Type B pancreatic cell (in vitro differentiated cells): ENCODE measurements around the gene DGKG. TPM values are rescaled to one million over a fixed set of nuclear protein-coding genes. Genes with fewer than 3 reads are reported as not detected.

Experiments used
- DNase-seq: peaks from one replicate; pipeline ENCODE4 v3.0.0; 2021; ENCODE audit warnings: mixed read lengths; ENCODE audit not compliant: unreplicated experiment; ENCODE audit errors: extremely low spot score
- H3K27ac Mint-ChIP-seq: 2 replicates; pipeline ENCODE4 v1.8.0; 2021; ENCODE audit warnings: mild to moderate bottlenecking, mixed read lengths
- H3K27me3 Mint-ChIP-seq: 2 replicates; pipeline ENCODE4 v1.8.0; 2021; ENCODE audit warnings: mixed read lengths
- H3K36me3 Mint-ChIP-seq: 2 replicates; pipeline ENCODE4 v1.8.0; 2021; ENCODE audit warnings: mixed read lengths
- H3K4me1 Mint-ChIP-seq: one replicate; pipeline ENCODE4 v1.8.0; 2021; ENCODE audit warnings: mixed read lengths; ENCODE audit not compliant: unreplicated experiment
- H3K4me3 Mint-ChIP-seq: 2 replicates; pipeline ENCODE4 v1.8.0; 2021; ENCODE audit warnings: mild to moderate bottlenecking, mixed read lengths
- H3K9me3 Mint-ChIP-seq: 2 replicates; pipeline ENCODE4 v1.8.0; 2021; ENCODE audit warnings: mixed read lengths
- CTCF ChIP-seq: fragments of 200-600 bp; sonication (generic); conservative IDR thresholded peaks from 2 replicates; pipeline ENCODE4 v1.5.0; 2021; ENCODE audit warnings: antibody characterized with exemption, mild to moderate bottlenecking
- total RNA-seq: library from RNA; stranded (reverse); gene quantifications from 2 replicates; pipeline ENCODE4 v1.2.1, GENCODE V29; 2021; ENCODE audit warnings: low replicate concordance

DGKG gene
- total RNA-seq, 1 donor from 2014 or later, result 11.6 TPM

- Mint-ChIP-seq H3K36me3 (no peaks in the 10 kb centered on the region), H3K4me1 (peaks cover 27% of the 10 kb centered on the region), H3K4me3 (peak overlapping the region; percentile 3), H3K9me3 (no peaks in the 10 kb centered on the region), H3K27me3 (no peaks in the 10 kb centered on the region), H3K27ac (no peak overlapping the region)
- DNase-seq, result no peak
- no peak for TF ChIP-seq CTCF
Measured at GRCh38 chr3:186142393-186142932, 219.6 kb downstream of the DGKG start.

GRCh38 chr3:186141790-186142189, 220.2 kb downstream of the DGKG start:
- Mint-ChIP-seq H3K36me3 (no peaks in the 10 kb centered on the region), H3K9me3 (no peaks in the 10 kb centered on the region), H3K27ac (no peak overlapping the region), H3K27me3 (no peaks in the 10 kb centered on the region), H3K4me1 (peaks cover 27% of the 10 kb centered on the region), H3K4me3 (no peak overlapping the region)
- DNase-seq, result no peak
- no peak for TF ChIP-seq CTCF

- DNase-seq, result no peak
- TF ChIP-seq CTCF, result no peak
- H3K27ac Mint-ChIP-seq, result no peak overlapping the region
- no peak overlapping the region for H3K4me3 Mint-ChIP-seq
- no peaks in the 10 kb centered on the region for H3K9me3 Mint-ChIP-seq
- H3K27me3 Mint-ChIP-seq, result no peaks in the 10 kb centered on the region
- H3K4me1 Mint-ChIP-seq, result peaks cover 25% of the 10 kb centered on the region
- no peaks in the 10 kb centered on the region for H3K36me3 Mint-ChIP-seq
Measured at GRCh38 chr3:186138272-186138981, 223.6 kb downstream of the DGKG start.

- no peaks in the 10 kb centered on the region for H3K9me3 Mint-ChIP-seq
- H3K36me3 Mint-ChIP-seq, result no peaks in the 10 kb centered on the region
- no peak for TF ChIP-seq CTCF
- no peaks in the 10 kb centered on the region for H3K27me3 Mint-ChIP-seq
- DNase-seq, result no peak
- H3K4me1 Mint-ChIP-seq, result peaks cover 13% of the 10 kb centered on the region
- H3K4me3 Mint-ChIP-seq, result no peak overlapping the region
- H3K27ac Mint-ChIP-seq, result no peak overlapping the region
Measured at GRCh38 chr3:186137051-186137685, 224.9 kb downstream of the DGKG start.

- H3K4me1 Mint-ChIP-seq, result peaks cover 5% of the 10 kb centered on the region
- H3K9me3 Mint-ChIP-seq, result peaks cover 3% of the 10 kb centered on the region
- H3K36me3 Mint-ChIP-seq, result no peaks in the 10 kb centered on the region
- H3K27ac Mint-ChIP-seq, result no peak overlapping the region
- DNase-seq, result no peak
- no peaks in the 10 kb centered on the region for H3K27me3 Mint-ChIP-seq
- no peak overlapping the region for H3K4me3 Mint-ChIP-seq
- no peak for TF ChIP-seq CTCF
Measured at GRCh38 chr3:186133980-186134379, 228.1 kb downstream of the DGKG start.
